Stimulated activated CD8-positive, alpha-beta memory T cell treated with anti-CD3 and anti-CD28 coated beads, Interleukin-15, amount 100 ng/mL, for 1 hour (primary cell): Measurements from ENCODE around the gene KCNJ1.

Experiments
- DNase-seq: peaks from one replicate; pipeline ENCODE4 v3.0.0-alpha.2; 2020; ENCODE audit warnings: low read depth

Gene KCNJ1

GRCh38 chr11:128867277-128867676 lies at the start of gene KCNJ1:
Gene KCNJ1, minus strand, starts transcription at chr11:128867296. Its CDS starts 27,053 bp downstream, at chr11:128840243.
- no peak for DNase-seq

- DNase-seq = no peak
These were observed 49.6 kb upstream of the KCNJ1 start for GRCh38 chr11:128916681-128917080.

GRCh38 chr11:128916037-128916572 lies 49.0 kb upstream of the KCNJ1 start:
- no peak for DNase-seq

- no peak for DNase-seq
These were observed 48.0 kb upstream of the KCNJ1 start for GRCh38 chr11:128915149-128915521.

- no peak for DNase-seq
These were observed 47.4 kb upstream of the KCNJ1 start for GRCh38 chr11:128914216-128915148.

- no peak for DNase-seq
These were observed 46.7 kb upstream of the KCNJ1 start for GRCh38 chr11:128913806-128914205.

- no peak for DNase-seq
These were observed 44.6 kb upstream of the KCNJ1 start for GRCh38 chr11:128911701-128912100.

GRCh38 chr11:128911239-128911638 lies 44.1 kb upstream of the KCNJ1 start:
- no peak for DNase-seq

GRCh38 chr11:128910576-128910975 lies 43.5 kb upstream of the KCNJ1 start:
- no peak for DNase-seq

GRCh38 chr11:128909438-128910125 lies 42.5 kb upstream of the KCNJ1 start:
- DNase-seq = no peak

- DNase-seq = no peak
These were observed 41.5 kb upstream of the KCNJ1 start for GRCh38 chr11:128908391-128909246.

- no peak for DNase-seq
These were observed 40.5 kb upstream of the KCNJ1 start for GRCh38 chr11:128907585-128907984.

GRCh38 chr11:128906185-128907050 lies 39.3 kb upstream of the KCNJ1 start:
- DNase-seq = no peak

- DNase-seq = peak; percentile 21
These were observed 38.5 kb upstream of the KCNJ1 start for GRCh38 chr11:128905345-128906184.

- DNase-seq = no peak
These were observed 37.7 kb upstream of the KCNJ1 start for GRCh38 chr11:128904656-128905344.

GRCh38 chr11:128904303-128904655 lies 37.2 kb upstream of the KCNJ1 start:
- no peak for DNase-seq

- no peak for DNase-seq
These were observed 36.4 kb upstream of the KCNJ1 start for GRCh38 chr11:128903248-128904061.

- no peak for DNase-seq
These were observed 35.5 kb upstream of the KCNJ1 start for GRCh38 chr11:128902515-128903066.
